Right atrium auricular region (tissue), 2 donors: Measurements from ENCODE around the gene TEDC2. TPM values are rescaled to one million over a fixed set of nuclear protein-coding genes. Genes with fewer than 3 reads are reported as not detected.
A peak's percentile ranks its signal among the peaks of the same experiment; 100 is the strongest.

Source experiments
- DNase-seq: peaks from one replicate; pipeline ENCODE4 v3.0.0-alpha.2; 2019; ENCODE audit warnings: low spot score
- H3K27ac ChIP-seq, 2 donors: fragments of 200-600 bp; sonication (generic); 1 replicate in 1 of 2; 2 replicates in 1 of 2; pipeline ENCODE4 v1.5.1; 2016 to 2019
- H3K27me3 ChIP-seq, 2 donors: fragments of 200-600 bp; sonication (generic); one replicate each; pipeline versions ENCODE4 v1.5.1 to v1.6.0; 2017 to 2019
- H3K36me3 ChIP-seq: fragments of 200-600 bp; sonication (generic); one replicate; pipeline ENCODE4 v1.5.1; 2016
- H3K4me1 ChIP-seq, 2 donors: fragments of 200-600 bp; sonication (generic); one replicate each; pipeline versions ENCODE4 v1.5.1 to v1.6.0; 2017 to 2019
- H3K4me3 ChIP-seq, 2 donors: fragments of 200-600 bp; sonication (generic); 1 replicate in 1 of 2; 2 replicates in 1 of 2; pipeline ENCODE4 v1.5.1; 2017 to 2019; ENCODE audit warnings: mild to moderate bottlenecking in 1 of 2, moderate library complexity in 1 of 2
- H3K9me3 ChIP-seq, 2 donors: fragments of 200-600 bp; sonication (generic); one replicate each; pipeline ENCODE4 v1.5.1; 2019
- total RNA-seq, 2 donors: library from RNA; depleted of rRNA; stranded (reverse); fragments of >200 nt; gene quantifications; one replicate each; pipeline ENCODE4 v1.1.0, GENCODE V29; 2016
- TF ChIP-seq, protein P1 (sequence below), 2 donors: fragments of 200-600 bp; sonication (generic); IDR thresholded peaks; one replicate each; pipeline ENCODE4 v1.5.1; 2019; ENCODE audit warnings: antibody characterized with exemption in 2 of 2

Gene TEDC2
- total RNA-seq, 2 donors from 2014 or later: 0.63 to 4.1 TPM

DNA sequence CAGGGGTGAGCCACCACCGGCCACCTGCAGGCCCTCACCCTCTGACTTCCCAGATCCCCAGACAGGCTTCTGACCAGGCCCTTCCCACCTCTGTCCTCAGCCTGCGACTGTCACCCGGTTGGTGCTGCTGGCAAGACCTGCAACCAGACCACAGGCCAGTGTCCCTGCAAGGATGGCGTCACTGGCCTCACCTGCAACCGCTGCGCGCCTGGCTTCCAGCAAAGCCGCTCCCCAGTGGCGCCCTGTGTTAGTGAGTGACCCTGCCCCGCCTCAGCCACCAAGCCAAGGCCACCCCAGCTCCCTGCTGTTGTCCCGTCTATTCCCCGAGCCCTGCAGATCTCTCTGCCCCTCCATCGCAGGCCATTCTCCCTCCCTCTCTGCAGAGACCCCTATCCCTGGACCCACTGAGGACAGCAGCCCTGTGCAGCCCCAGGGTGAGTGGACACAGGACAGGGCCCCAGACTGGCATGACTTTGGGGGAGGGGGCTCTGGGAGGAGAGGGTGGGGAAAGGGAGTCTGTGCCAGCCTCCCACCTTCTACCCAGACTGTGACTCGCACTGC, 13.1 kb downstream of the TEDC2 start:
- Histone ChIP-seq H3K4me1 (peaks cover 0 to 71% of the 10 kb centered on the region in 2 donors), H3K36me3 (no peaks in the 10 kb centered on the region), H3K27me3 (peaks cover 2 to 6% of the 10 kb centered on the region in 2 donors), H3K9me3 (no peaks in the 10 kb centered on the region), H3K4me3 (no peak overlapping the region), H3K27ac (no peak overlapping the region)
- DNase-seq: no peak
- TF ChIP-seq, protein P1, sequence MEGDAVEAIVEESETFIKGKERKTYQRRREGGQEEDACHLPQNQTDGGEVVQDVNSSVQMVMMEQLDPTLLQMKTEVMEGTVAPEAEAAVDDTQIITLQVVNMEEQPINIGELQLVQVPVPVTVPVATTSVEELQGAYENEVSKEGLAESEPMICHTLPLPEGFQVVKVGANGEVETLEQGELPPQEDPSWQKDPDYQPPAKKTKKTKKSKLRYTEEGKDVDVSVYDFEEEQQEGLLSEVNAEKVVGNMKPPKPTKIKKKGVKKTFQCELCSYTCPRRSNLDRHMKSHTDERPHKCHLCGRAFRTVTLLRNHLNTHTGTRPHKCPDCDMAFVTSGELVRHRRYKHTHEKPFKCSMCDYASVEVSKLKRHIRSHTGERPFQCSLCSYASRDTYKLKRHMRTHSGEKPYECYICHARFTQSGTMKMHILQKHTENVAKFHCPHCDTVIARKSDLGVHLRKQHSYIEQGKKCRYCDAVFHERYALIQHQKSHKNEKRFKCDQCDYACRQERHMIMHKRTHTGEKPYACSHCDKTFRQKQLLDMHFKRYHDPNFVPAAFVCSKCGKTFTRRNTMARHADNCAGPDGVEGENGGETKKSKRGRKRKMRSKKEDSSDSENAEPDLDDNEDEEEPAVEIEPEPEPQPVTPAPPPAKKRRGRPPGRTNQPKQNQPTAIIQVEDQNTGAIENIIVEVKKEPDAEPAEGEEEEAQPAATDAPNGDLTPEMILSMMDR (IDR thresholded peaks at IDR 0.05): no peak

DNA sequence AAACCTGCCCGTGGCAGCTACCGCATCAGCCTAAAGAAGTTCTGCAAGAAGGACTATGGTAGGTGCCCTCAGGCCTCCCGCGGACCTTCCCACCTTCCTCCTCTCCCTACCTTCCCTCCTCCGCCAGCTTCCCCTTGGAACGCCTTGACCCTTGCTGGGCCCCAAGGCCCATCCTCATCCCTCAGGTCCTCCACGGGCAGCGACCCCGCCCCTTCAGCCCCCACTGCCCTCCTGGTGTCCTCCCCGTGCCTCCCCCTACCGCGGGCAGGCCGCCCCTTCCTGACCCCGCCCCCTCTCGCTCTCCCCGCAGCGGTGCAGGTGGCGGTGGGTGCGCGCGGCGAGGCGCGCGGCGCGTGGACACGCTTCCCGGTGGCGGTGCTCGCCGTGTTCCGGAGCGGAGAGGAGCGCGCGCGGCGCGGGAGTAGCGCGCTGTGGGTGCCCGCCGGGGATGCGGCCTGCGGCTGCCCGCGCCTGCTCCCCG, 13.6 kb downstream of the TEDC2 start:
- no peak for DNase-seq
- Histone ChIP-seq H3K27ac (no peak overlapping the region), H3K9me3 (no peaks in the 10 kb centered on the region), H3K4me1 (peaks cover 0 to 66% of the 10 kb centered on the region in 2 donors), H3K27me3 (peaks cover 2 to 6% of the 10 kb centered on the region in 2 donors), H3K4me3 (peak overlapping the region; percentile 15 to 83), H3K36me3 (no peaks in the 10 kb centered on the region)
- TF ChIP-seq, protein P1 (IDR thresholded peaks at IDR 0.05): no peak

GRCh38 chr16:2473999-2474876, 14.3 kb downstream of the TEDC2 start:
- Histone ChIP-seq H3K4me3 (peak overlapping the region; percentile 82 to 83), H3K27me3 (peaks cover 2 to 6% of the 10 kb centered on the region in 2 donors), H3K27ac (peak overlapping the region; percentile 93 to 97), H3K36me3 (no peaks in the 10 kb centered on the region), H3K4me1 (peaks cover 0 to 58% of the 10 kb centered on the region in 2 donors), H3K9me3 (no peaks in the 10 kb centered on the region)
- TF ChIP-seq, protein P1 (IDR thresholded peaks at IDR 0.05): peak; percentile 42 to 64
- DNase-seq: no peak

DNA sequence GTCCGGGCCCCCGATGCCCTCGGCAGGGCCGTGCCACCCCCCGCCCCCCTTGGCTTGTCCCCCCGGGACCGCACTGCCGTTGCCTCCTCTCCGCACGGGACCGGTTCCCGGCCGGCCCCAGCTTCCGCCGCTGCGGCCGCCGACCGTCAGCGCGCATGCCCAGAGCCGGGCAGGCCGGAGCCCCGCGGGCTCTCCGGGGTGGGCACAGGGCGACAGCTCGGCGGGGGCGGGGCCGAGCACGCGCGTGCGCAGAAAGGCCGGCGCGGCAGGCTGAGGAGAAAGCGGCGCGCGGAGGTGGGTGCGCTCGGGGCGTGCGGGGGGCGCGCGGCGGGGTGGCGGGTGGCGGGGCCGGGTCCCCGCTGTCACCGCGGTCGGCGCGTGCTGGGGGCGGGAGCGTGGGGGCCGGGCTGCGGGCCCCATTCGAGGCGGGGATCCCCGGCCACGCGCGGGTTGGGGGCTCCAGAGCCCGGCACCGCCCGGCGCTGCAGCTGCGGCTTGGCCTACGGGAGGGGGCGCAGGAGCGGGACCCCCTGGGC, 15.0 kb downstream of the TEDC2 start, which contains the start of gene TBC1D24:
TSS of gene TBC1D24 (plus strand) at position 251 of the 536 bp plus-strand sequence. CDS start 21,022 bp downstream, outside the sequence.
- TF ChIP-seq, protein P1 (IDR thresholded peaks at IDR 0.05): no peak
- peak within 1 kb of the TSS; percentile 82 to 83 for H3K4me3 ChIP-seq
- H3K9me3 ChIP-seq: no peaks in the 10 kb centered on the region
- peaks cover 2 to 6% of the 10 kb centered on the region in 2 donors for H3K27me3 ChIP-seq
- H3K36me3 ChIP-seq: no peaks in the 10 kb centered on the region
- H3K27ac ChIP-seq: peak within 1 kb of the TSS; percentile 93 to 97
- H3K4me1 ChIP-seq: peaks cover 0 to 51% of the 10 kb centered on the region in 2 donors
- peak; percentile 80 for DNase-seq

GRCh38 chr16:2475413-2476344, 15.8 kb downstream of the TEDC2 start:
- Histone ChIP-seq H3K4me1 (peaks cover 0 to 44% of the 10 kb centered on the region in 2 donors), H3K9me3 (no peaks in the 10 kb centered on the region), H3K27me3 (peaks cover 2 to 6% of the 10 kb centered on the region in 2 donors), H3K36me3 (no peaks in the 10 kb centered on the region), H3K4me3 (peak overlapping the region; percentile 82 to 83), H3K27ac (peak overlapping the region; percentile 29 to 44)
- no peak for DNase-seq
- TF ChIP-seq, protein P1 (IDR thresholded peaks at IDR 0.05): no peak
